Right atrium auricular region (tissue), 2 donors: ENCODE measurements around the gene FAM222A. TPM values are rescaled to one million over a fixed set of nuclear protein-coding genes. Genes with fewer than 3 reads are reported as not detected.

Experiments used
- DNase-seq: peaks from one replicate; pipeline ENCODE4 v3.0.0-alpha.2; 2019; ENCODE audit warnings: low spot score
- H3K27ac ChIP-seq, 2 donors: fragments of 200-600 bp; sonication (generic); 1 replicate in 1 of 2; 2 replicates in 1 of 2; pipeline ENCODE4 v1.5.1; 2016 to 2019
- H3K27me3 ChIP-seq, 2 donors: fragments of 200-600 bp; sonication (generic); one replicate each; pipeline versions ENCODE4 v1.5.1 to v1.6.0; 2017 to 2019
- H3K36me3 ChIP-seq: fragments of 200-600 bp; sonication (generic); one replicate; pipeline ENCODE4 v1.5.1; 2016
- H3K4me1 ChIP-seq, 2 donors: fragments of 200-600 bp; sonication (generic); one replicate each; pipeline versions ENCODE4 v1.5.1 to v1.6.0; 2017 to 2019
- H3K4me3 ChIP-seq, 2 donors: fragments of 200-600 bp; sonication (generic); 1 replicate in 1 of 2; 2 replicates in 1 of 2; pipeline ENCODE4 v1.5.1; 2017 to 2019; ENCODE audit warnings: mild to moderate bottlenecking in 1 of 2, moderate library complexity in 1 of 2
- H3K9me3 ChIP-seq, 2 donors: fragments of 200-600 bp; sonication (generic); one replicate each; pipeline ENCODE4 v1.5.1; 2019
- CTCF ChIP-seq, 2 donors: fragments of 200-600 bp; sonication (generic); IDR thresholded peaks; one replicate each; pipeline ENCODE4 v1.5.1; 2019; ENCODE audit warnings: antibody characterized with exemption in 2 of 2
- total RNA-seq, 2 donors: library from RNA; depleted of rRNA; stranded (reverse); fragments of >200 nt; gene quantifications; one replicate each; pipeline ENCODE4 v1.1.0, GENCODE V29; 2016

Gene FAM222A
- total RNA-seq, 2 donors from 2014 or later, result 23.6 to 32.4 TPM

- Histone ChIP-seq H3K27me3 (no peaks in the 10 kb centered on the region), H3K36me3 (no peaks in the 10 kb centered on the region), H3K9me3 (no peaks in the 10 kb centered on the region), H3K4me1 (peaks cover 0 to 42% of the 10 kb centered on the region in 2 donors), H3K27ac (peak overlapping the region; percentile 40 to 42), H3K4me3 (no peak overlapping the region)
- no peak for TF ChIP-seq CTCF (IDR thresholded peaks at IDR 0.05)
- DNase-seq, result no peak
These were observed 12.9 kb downstream of the FAM222A start for GRCh38 chr12:109726511-109727038.

- Histone ChIP-seq H3K4me3 (no peak overlapping the region), H3K9me3 (no peaks in the 10 kb centered on the region), H3K27me3 (no peaks in the 10 kb centered on the region), H3K36me3 (no peaks in the 10 kb centered on the region), H3K27ac (peak overlapping the region; percentile 40 to 42), H3K4me1 (peaks cover 0 to 36% of the 10 kb centered on the region in 2 donors)
- no peak for TF ChIP-seq CTCF (IDR thresholded peaks at IDR 0.05)
- DNase-seq, result no peak
These were observed 13.6 kb downstream of the FAM222A start for GRCh38 chr12:109727039-109727723.

GRCh38 chr12:109727746-109728726 lies 14.4 kb downstream of the FAM222A start:
- Histone ChIP-seq H3K9me3 (no peaks in the 10 kb centered on the region), H3K4me3 (no peak overlapping the region), H3K27me3 (no peaks in the 10 kb centered on the region), H3K36me3 (no peaks in the 10 kb centered on the region), H3K27ac (peak overlapping the region in 1 of 2 donors; percentile 40), H3K4me1 (peaks cover 0 to 28% of the 10 kb centered on the region in 2 donors)
- no peak for TF ChIP-seq CTCF (IDR thresholded peaks at IDR 0.05)
- no peak for DNase-seq

- Histone ChIP-seq H3K27me3 (no peaks in the 10 kb centered on the region), H3K36me3 (no peaks in the 10 kb centered on the region), H3K4me1 (peaks cover 0 to 21% of the 10 kb centered on the region in 2 donors), H3K4me3 (no peak overlapping the region), H3K27ac (no peak overlapping the region), H3K9me3 (no peaks in the 10 kb centered on the region)
- DNase-seq, result no peak
- TF ChIP-seq CTCF (IDR thresholded peaks at IDR 0.05), result no peak
These were observed 15.3 kb downstream of the FAM222A start for GRCh38 chr12:109728921-109729320.

GRCh38 chr12:109729371-109729781 lies 15.8 kb downstream of the FAM222A start:
- TF ChIP-seq CTCF (IDR thresholded peaks at IDR 0.05), result no peak
- Histone ChIP-seq H3K36me3 (no peaks in the 10 kb centered on the region), H3K4me1 (peaks cover 0 to 16% of the 10 kb centered on the region in 2 donors), H3K27me3 (no peaks in the 10 kb centered on the region), H3K9me3 (no peaks in the 10 kb centered on the region), H3K27ac (no peak overlapping the region), H3K4me3 (no peak overlapping the region)
- no peak for DNase-seq
